Measurements from ENCODE around the gene HAS3. TPM values are rescaled to one million over a fixed set of nuclear protein-coding genes. Genes with fewer than 3 reads are reported as not detected.

HAS3 gene
- total RNA-seq, 1 experiment from 2014 or later, result 100 TPM

DNA sequence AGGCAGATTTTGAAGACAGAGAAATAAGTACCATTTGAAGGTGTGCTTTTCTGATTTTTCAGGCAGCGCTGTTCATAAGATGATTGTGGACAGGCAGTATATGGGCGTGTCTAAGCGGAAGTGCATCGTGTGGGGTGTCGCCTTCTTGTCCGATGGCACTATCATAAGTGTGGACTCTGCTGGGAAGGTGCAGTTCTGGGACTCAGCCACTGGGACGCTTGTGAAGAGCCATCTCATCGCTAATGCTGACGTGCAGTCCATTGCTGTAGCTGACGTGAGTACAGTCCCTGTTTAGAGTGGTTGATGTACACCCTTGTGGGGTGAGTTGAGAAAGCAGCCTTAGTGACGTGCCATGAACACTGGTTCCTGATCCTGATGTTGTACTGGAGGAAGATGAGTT lies 37.7 kb downstream of the HAS3 start:
- H3K36me3 Mint-ChIP-seq (ENCODE audit: insufficient read depth in 1 of 3, low read depth in 3 of 3), result peaks cover 59 to 82% (median 76%) of the 10 kb centered on the region in 3 experiments; a peak in 6 of 7 replicates
- Histone ChIP-seq H3T11ph (ENCODE audit: low read length) (no peak overlapping the region), H3K9ac (ENCODE audit: extremely low read depth, insufficient read length, low read length) (no peak overlapping the region), H4K91ac (ENCODE audit: insufficient read length, low read depth, low read length) (no peak overlapping the region), H3K4ac (ENCODE audit: low read depth, low read length) (no peak overlapping the region), H2BK20ac (ENCODE audit: low read depth, low read length, poor library complexity, severe bottlenecking) (no peak overlapping the region), H3K4me2 (ENCODE audit: insufficient read depth, insufficient read length, low read length) (no peak overlapping the region), H2BK5ac (ENCODE audit: insufficient read length, low read length) (no peak overlapping the region), H3K79me1 (ENCODE audit: insufficient read depth, low read depth, low read length, poor library complexity, severe bottlenecking) (no peaks in the 10 kb centered on the region), H3K56ac (ENCODE audit: insufficient read length, low read depth, low read length) (no peak overlapping the region), H3K27ac (ENCODE audit: insufficient read length, low read depth, low read length) (no peak overlapping the region), H4K20me1 (ENCODE audit: control insufficient read depth, insufficient read depth, insufficient read length) (no peaks in the 10 kb centered on the region), H3K9me3 (ENCODE audit: control insufficient read depth, low read depth, low read length) (no peaks in the 10 kb centered on the region), H3K23me2 (ENCODE audit: insufficient read length, low read depth, low read length, poor library complexity, severe bottlenecking) (no peaks in the 10 kb centered on the region), H2BK12ac (ENCODE audit: insufficient read length, low read depth, low read length) (no peak overlapping the region), H3K23ac (ENCODE audit: insufficient read length, low read depth, low read length) (no peak overlapping the region), H3K18ac (ENCODE audit: insufficient read length, low read depth, low read length) (no peak overlapping the region), H2AK5ac (ENCODE audit: insufficient read length, low read length) (no peak overlapping the region), H3K14ac (ENCODE audit: insufficient read depth, low read length) (no peak overlapping the region), H2BK120ac (ENCODE audit: low read depth, low read length, poor library complexity, severe bottlenecking) (no peak overlapping the region), H4K5ac (ENCODE audit: insufficient read length, low read depth, low read length) (no peak overlapping the region), H2AFZ (ENCODE audit: low read length) (no peak overlapping the region), H3K79me2 (ENCODE audit: insufficient read depth, low read length) (no peaks in the 10 kb centered on the region), H3K4me1 (ENCODE audit: insufficient read depth, low read length) (no peaks in the 10 kb centered on the region), H2BK15ac (ENCODE audit: low read depth, low read length) (no peak overlapping the region), H3K27me3 (ENCODE audit: insufficient read depth, low read length) (no peaks in the 10 kb centered on the region), H4K8ac (replicated peaks; ENCODE audit: insufficient read length, low read depth, low read length) (no peak overlapping the region)
- TF ChIP-seq, protein P1, sequence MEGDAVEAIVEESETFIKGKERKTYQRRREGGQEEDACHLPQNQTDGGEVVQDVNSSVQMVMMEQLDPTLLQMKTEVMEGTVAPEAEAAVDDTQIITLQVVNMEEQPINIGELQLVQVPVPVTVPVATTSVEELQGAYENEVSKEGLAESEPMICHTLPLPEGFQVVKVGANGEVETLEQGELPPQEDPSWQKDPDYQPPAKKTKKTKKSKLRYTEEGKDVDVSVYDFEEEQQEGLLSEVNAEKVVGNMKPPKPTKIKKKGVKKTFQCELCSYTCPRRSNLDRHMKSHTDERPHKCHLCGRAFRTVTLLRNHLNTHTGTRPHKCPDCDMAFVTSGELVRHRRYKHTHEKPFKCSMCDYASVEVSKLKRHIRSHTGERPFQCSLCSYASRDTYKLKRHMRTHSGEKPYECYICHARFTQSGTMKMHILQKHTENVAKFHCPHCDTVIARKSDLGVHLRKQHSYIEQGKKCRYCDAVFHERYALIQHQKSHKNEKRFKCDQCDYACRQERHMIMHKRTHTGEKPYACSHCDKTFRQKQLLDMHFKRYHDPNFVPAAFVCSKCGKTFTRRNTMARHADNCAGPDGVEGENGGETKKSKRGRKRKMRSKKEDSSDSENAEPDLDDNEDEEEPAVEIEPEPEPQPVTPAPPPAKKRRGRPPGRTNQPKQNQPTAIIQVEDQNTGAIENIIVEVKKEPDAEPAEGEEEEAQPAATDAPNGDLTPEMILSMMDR (conservative IDR thresholded peaks at IDR 0.05), result peak; percentile 26; the same call in 1 of the 3 replicates
- no peak overlapping the region for H3K4me3 Mint-ChIP-seq
- no peaks in the 10 kb centered on the region for H3K4me1 Mint-ChIP-seq
- no peak overlapping the region; a peak in 2 of 7 replicates for H3K27ac Mint-ChIP-seq
- DNase-seq, result no peak
- no CpG with 5 or more reads among the region's 11 CpGs for WGBS (ENCODE audit: extremely low coverage, insufficient read length, low lambda C conversion rate)
- H3K9me3 Mint-ChIP-seq, result no peaks in the 10 kb centered on the region
- no peaks in the 10 kb centered on the region; the same call in 1 of the 2 replicates for H3K27me3 Mint-ChIP-seq (ENCODE audit: low read depth)

All from H9 (cell line).